ENCODE results near the gene BABAM2.
"Not testable (repeated sequence)": the region's sequence is repeated elsewhere in the genome, so short reads cannot be mapped to it uniquely, and the experiment has no call there.

Gene BABAM2

DNA sequence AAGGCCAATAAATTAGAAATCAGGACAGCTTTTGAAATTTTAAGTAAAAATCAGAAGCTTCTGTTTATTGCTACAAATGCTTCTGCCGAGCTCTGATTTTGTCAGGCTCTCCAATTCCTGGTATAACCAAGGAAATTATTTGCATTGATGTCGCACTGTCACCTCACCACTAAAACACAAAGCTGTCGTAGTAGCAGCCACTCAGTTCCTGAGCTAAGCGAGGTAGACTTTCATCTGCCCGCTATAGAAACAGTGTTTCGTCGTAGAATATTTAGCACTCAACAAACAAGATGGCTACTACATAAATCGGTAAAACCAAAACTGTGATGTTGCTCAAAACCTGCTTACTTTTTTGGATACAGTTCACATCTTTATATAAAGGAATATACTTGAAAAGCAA lies 360.8 kb downstream of the BABAM2 start:
- no peak for DNase-seq (ENCODE audit: low spot score)

GRCh38 chr2:28252311-28252710 lies 361.8 kb downstream of the BABAM2 start:
- no peak for DNase-seq (ENCODE audit: low spot score)

- no peak for DNase-seq (ENCODE audit: low spot score)
Observed at GRCh38 chr2:28253543-28253942, 363.0 kb downstream of the BABAM2 start.

DNA sequence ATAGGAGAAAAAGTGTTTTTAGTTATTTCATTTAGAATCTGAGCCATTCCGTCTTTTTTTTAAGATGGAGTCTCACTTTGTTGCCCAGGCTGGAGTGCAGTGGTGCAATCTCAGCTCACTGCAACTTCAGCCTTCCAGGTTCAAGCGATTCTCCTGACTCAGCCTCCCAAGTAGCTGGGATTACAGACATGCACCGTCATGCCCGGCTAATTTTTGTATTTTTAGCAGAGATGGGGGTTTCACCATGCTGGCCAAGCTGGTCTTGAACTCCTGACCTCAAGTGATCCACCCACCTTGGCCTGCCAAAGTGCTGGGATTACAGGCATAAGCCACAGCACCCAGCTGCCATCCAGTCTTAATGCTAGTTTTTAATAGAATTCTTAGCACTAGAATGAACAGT lies 364.7 kb downstream of the BABAM2 start:
- DNase-seq (ENCODE audit: low spot score), result not testable (repeated sequence)

DNA sequence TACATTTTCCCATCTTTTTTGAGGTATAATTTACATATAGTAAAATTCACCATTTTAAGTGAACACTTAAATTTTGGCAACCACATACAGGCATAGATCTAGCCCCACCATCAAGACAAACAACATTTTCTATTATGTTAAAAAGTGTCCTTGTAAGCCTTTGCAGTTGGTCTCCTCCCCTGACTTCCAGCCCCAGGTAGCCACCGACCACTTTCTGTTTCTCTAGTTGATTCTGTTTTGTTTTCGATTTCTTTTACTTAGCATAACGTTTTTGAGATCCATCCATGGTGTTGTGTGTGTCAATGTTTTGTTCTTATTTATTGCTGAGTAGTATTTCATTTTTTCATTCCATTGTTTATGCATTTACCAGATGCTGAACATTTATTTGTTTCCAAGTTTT lies 366.7 kb downstream of the BABAM2 start:
- DNase-seq (ENCODE audit: low spot score), result no peak

GRCh38 chr2:28259226-28259625 lies 368.7 kb downstream of the BABAM2 start:
- not testable (repeated sequence) for DNase-seq (ENCODE audit: low spot score)

- DNase-seq (ENCODE audit: low spot score), result no peak
Observed at GRCh38 chr2:28263690-28264089, 373.2 kb downstream of the BABAM2 start.

DNA sequence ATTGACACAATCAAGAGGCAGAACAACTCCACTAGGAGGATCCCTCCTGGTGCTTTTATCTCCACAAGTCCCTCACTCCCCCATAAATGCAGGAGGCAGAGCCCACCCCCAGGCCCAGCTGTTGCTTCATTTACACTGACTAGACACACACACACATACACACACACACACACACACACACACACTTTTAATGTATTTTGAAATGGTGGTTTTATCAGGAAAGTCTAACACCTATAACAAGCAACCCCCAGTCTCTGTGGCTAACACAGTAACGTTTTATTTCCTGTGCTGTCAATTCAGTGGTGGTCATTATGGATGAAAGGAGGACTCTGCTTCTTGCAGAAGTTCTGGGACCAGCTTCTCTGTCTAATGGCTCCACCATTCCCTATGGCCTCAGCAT lies 376.8 kb downstream of the BABAM2 start:
- no peak for DNase-seq (ENCODE audit: low spot score)

DNA sequence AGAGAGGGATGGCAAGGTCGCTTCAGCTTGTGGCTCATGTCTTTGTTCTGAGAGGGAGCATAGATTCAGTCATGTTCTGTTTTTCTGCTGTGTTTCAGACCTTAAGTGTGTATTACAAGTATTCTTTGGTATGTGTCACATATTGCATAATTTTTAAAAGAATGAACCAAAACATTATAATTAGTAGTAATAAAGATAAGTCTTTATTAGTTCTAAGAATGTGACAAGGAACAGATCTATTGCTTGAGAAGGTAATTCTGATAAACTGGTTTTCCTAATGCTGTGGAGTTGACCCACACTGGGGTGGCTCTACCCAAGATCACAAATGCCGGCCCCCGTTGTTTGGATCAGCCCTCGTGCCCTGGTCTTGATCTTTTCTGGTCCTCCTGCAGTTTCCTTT lies 377.9 kb downstream of the BABAM2 start:
- no peak for DNase-seq (ENCODE audit: low spot score)

DNA sequence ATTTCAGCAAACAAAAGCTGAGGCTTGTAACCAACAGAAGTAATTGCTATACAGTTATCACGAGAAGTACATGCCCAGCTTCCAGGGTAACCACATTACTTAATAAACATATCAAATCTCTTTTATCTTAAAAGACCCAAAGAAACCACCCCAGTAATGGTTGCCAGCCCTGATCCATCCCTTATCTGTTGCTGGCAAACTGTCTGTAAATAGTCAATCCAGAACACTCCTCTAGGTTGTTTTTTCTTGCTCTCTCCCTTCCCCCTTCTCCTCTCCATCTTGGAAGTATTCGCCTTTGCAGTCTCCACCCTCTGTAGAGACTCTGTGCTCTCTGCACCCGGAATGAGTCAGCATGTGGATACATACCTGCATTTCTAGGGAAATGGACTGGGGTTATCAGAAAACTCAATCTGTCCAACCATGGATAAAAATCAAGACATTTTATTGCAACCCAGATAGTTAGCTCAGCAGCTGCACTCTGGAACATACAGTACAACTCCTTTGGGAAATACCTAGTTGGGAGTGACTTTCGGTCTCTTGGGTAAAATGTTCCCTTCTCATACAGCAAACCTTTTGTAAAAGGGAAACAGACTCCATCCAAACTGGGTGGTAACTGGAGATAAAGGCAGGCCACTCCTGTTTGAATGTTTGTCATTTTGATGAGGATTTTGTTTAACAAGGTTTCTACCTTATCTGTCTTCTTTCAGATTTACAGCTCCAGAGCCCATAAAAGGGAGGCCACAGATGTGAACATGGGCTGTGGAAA lies 378.7 kb downstream of the BABAM2 start:
- no peak for DNase-seq (ENCODE audit: low spot score)

DNA sequence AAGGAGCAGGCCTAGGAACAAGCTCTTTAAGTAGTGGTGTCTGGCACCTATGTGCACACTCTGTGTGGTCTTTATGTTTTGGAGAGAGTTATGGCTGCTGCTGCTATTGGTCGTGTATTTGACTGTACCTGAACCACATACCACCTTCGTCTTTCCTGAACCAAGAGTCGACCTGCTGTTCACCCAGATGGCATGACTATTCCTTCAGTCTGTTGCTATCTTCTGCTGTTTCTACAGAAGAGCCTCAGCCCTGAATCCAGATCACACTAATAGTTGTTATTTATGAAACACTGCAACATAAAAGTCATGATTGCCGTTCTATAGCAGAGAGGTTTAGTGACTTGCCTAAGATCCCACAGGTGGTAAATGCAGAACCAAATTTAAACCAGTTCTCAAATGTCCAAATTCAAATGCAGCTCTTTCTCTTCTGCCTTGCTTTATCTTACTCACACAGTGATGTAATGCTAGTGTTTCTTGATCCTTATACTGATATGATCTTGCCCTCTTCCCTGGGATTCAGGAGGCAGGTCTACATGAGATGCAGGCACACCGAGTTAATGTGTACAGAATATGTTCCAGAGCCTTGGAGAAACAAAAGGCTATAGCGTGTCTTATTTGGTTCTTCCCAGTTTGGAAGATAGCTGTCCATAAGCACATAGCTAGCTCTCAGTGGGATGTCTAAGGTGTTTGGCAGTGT lies 380.1 kb downstream of the BABAM2 start:
- no peak for DNase-seq (ENCODE audit: low spot score)

DNA sequence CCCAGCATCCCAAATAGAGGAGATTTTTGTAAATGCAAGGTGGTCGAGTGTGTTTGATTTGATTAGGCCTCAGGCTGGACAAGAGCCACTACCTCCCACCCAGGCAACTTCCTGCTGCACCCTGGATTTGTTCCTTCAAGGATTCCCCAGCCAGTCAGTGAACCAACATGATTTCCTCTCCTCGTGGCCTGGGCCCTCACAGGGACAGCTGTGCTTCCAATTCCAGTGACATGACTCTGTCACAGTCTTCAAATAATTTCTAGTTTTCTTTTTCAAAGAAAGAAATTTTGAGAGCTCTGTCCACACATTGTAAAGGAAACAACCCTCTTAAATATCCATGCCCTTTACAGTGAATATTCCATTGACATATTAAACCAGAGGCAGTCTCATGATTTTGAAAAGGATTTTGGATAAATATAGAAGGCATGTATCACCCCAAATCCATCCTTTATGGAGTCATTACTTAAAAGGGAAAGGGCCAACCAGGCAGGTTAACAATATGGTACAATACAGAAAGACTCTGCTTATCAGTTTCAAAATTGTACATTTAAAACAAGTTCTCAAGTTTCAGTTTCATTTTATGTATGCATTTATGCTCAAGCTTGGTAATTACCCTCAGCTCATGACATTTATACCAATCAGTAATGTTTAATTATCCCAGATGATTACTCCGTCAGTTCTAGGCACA lies 380.8 kb downstream of the BABAM2 start:
- DNase-seq (ENCODE audit: low spot score), result no peak

DNA sequence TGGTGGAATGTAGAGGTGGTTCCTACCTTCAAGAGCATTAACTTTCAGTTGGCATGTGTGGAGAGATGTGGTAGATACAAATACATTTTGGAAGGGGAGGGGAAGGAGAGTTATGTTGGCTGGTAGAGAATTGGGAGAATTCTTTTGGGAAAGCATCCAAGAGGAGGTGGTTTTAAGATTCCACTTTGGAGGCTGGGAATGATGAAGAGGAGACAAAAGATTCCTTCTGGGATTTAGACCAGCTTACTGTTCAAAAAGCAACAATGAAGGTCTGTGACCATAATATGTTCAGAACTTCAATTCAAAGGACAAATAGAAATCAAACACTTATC lies 381.4 kb downstream of the BABAM2 start:
- no peak for DNase-seq (ENCODE audit: low spot score)

GRCh38 chr2:28273751-28274150 lies 383.2 kb downstream of the BABAM2 start:
- DNase-seq (ENCODE audit: low spot score), result no peak

GRCh38 chr2:28274911-28275685 lies 384.6 kb downstream of the BABAM2 start:
- DNase-seq (ENCODE audit: low spot score), result no peak

DNA sequence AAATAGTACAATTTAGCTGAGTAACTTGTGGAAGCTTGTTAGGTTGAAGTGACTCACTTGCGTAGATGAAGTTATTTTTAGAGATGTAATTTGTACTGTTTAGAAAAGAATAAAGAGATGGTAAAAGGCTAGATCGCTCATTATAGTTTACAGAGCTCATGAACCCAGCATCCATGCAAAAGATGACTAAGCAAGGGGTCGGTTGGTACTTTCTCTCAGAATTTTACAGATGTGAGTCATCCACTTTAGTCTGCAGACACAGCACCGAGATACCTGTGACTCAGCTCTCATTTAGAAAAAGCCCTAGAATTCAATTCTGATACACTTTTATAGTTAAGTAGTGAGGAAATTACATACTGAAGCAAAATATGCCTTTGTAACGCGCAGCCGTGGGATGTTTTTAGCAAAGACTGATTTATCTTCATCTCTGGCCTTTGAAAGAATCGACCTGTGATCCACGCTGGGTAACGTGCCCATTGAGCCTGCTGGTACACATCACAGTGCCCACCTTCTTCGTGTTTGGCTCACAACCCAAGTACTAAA lies 385.6 kb downstream of the BABAM2 start:
- DNase-seq (ENCODE audit: low spot score), result no peak

DNA sequence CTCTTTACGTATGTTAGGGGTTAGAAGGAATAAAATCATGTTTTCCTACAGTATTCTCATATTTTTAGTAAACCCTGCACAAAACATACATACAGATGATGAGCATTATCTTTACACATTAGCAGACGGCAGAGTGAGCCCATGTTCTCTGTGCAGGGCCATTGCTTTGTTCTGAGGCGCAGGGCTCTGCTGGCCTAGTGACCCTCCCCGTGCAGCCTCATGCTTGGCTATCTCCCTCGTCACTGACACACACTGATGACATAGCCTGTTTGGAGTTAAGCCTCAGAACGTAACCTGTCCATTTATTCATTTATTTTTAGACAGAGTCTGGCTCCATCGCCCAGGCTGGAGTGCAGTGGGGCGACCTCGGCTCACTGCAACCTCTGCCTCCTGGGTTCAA lies 386.3 kb downstream of the BABAM2 start:
- DNase-seq (ENCODE audit: low spot score), result no peak

DNA sequence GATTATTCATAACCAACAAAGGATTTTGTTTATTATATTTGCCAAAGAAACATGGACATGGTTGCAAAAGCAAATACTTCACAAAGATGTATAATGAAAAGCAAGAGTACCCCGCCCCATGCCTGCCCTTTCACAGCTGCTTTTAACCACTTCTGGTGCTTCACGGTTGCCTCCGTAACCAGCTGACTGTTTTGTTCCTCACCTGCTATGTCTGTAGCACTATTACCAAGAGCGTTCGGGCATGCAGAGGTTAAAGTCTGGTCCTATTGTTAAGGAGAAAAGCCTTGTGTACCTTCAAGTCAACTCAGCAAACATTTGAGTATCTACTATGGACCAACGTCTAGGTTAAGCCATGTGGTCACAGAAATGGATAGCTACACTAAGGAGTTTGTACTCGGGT lies 386.9 kb downstream of the BABAM2 start:
- DNase-seq (ENCODE audit: low spot score), result no peak

GRCh38 chr2:28279371-28279770 lies 388.8 kb downstream of the BABAM2 start:
- DNase-seq (ENCODE audit: low spot score), result no peak

- DNase-seq (ENCODE audit: low spot score), result no peak
Observed at GRCh38 chr2:28280619-28281018, 390.1 kb downstream of the BABAM2 start.

GRCh38 chr2:28281739-28282138 lies 391.2 kb downstream of the BABAM2 start:
- no peak for DNase-seq (ENCODE audit: low spot score)

DNA sequence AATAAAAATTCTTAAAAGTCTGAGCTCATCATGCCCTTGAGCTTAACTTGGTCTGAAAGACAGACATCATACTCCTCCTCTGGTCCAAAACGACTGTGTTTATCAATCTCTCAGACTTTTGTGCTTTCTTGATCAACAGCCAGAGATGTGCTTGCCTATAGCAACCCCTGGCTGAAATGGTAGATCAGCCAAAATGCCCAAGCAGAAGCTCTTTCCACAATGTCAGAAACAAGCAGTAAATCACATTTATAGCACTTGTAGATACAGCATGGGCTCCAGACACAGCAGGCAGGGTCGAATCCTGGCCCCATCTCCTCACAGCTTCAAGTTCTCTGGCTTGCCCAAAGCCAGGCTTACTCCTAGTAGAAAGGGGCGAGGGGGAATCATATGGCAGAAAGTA lies 391.7 kb downstream of the BABAM2 start:
- DNase-seq (ENCODE audit: low spot score), result no peak
